Endothelial cell of umbilical vein (primary cell): ENCODE results near the gene ANKRD33B. TPM values are rescaled to one million over a fixed set of nuclear protein-coding genes. Genes with fewer than 3 reads are reported as not detected.

Experiments used
- BruUV-seq: library from RNA; stranded (reverse); fragments of 400-500 nt; replicated peaks from 2 replicates; lab custom pipeline; 2021; lab: Mats Ljungman, UMichigan
- CTCF ChIA-PET: fragments of 300-600, 350-600 bp; sonication (Branson Sonifier 250); formaldehyde crosslinking; loops from one replicate; lab custom pipeline; 2021; ENCODE audit warnings: antibody characterized with exemption, inconsistent platforms; lab: Charles Lee
- POLR2A ChIA-PET: fragments of 300-600, 350-600 bp; sonication (Branson Sonifier 250); formaldehyde crosslinking; loops from one replicate; lab custom pipeline; 2021; ENCODE audit warnings: antibody characterized with exemption, inconsistent platforms; lab: Charles Lee
- DNase-seq: peaks from one replicate; pipeline ENCODE4 v3.0.0-alpha.2; 2011; ENCODE audit warnings: low read depth, low spot score
- FAIRE-seq: peaks from 2 replicates; lab custom pipeline; 2011; peaks lifted over from hg19 to GRCh38; lab: Jason Lieb, UNC
- H2AFZ ChIP-seq: 2 replicates; pipeline ENCODE4 v1.6.0; 2012; ENCODE audit warnings: low read depth, low read length, control low read depth, inconsistent platforms
- H3K27ac ChIP-seq: 2 replicates; pipeline ENCODE4 v1.5.1; 2011; ENCODE audit warnings: low read depth, mild to moderate bottlenecking, control low read depth, low read length, moderate library complexity; ENCODE audit not compliant: insufficient read depth
- H3K27me3 ChIP-seq, 2 experiments: 2 replicates each; pipeline versions ENCODE4 v1.6.0 to v1.6.1; 2011; ENCODE audit warnings: low read length in 2 of 2, mixed read lengths in 1 of 2; ENCODE audit not compliant: control insufficient read depth in 2 of 2, insufficient read depth in 2 of 2
- H3K36me3 ChIP-seq, 2 experiments: 2 replicates in 1 of 2; 3 replicates in 1 of 2; pipeline ENCODE4 v1.5.1; 2011; ENCODE audit warnings: low read length in 2 of 2, mild to moderate bottlenecking in 1 of 2, moderate library complexity in 1 of 2; ENCODE audit not compliant: control insufficient read depth in 2 of 2, insufficient read depth in 2 of 2; ENCODE audit errors: extremely low read depth in 1 of 2
- H3K4me1 ChIP-seq: 3 replicates; pipeline ENCODE4 v1.5.1; 2011; ENCODE audit warnings: mild to moderate bottlenecking, low read length; ENCODE audit not compliant: control insufficient read depth, insufficient read depth; ENCODE audit errors: extremely low read depth
- H3K4me2 ChIP-seq: 2 replicates; pipeline ENCODE4 v1.6.1; 2011; ENCODE audit warnings: low read length, control low read depth, mixed read lengths; ENCODE audit not compliant: insufficient read depth
- H3K4me3 ChIP-seq, 3 experiments: fragments of 200-600 bp in 1 of 3; sonication (generic), shearing (Covaris generic) in 1 of 3; replicated peaks in 1 of 3; 2 replicates each; pipeline ENCODE4 v1.5.1; 2011 to 2016; ENCODE audit warnings: control low read depth in 3 of 3, low read length in 3 of 3, mild to moderate bottlenecking in 2 of 3, inconsistent platforms in 1 of 3, low read depth in 1 of 3, moderate library complexity in 1 of 3; ENCODE audit not compliant: insufficient read depth in 1 of 3
- H3K79me2 ChIP-seq: 2 replicates; pipeline ENCODE4 v1.6.0; 2012; ENCODE audit warnings: low read length, inconsistent platforms; ENCODE audit not compliant: control insufficient read depth, insufficient read depth
- H3K9ac ChIP-seq: replicated peaks from 2 replicates; pipeline ENCODE3; 2011; ENCODE audit warnings: low read length, control low read depth; ENCODE audit not compliant: insufficient read depth; ENCODE audit errors: extremely low read depth
- H3K9me1 ChIP-seq: replicated peaks from 3 replicates; pipeline ENCODE4 v1.6.0; 2011; ENCODE audit warnings: mild to moderate bottlenecking, low read length; ENCODE audit not compliant: control insufficient read depth, insufficient read depth; ENCODE audit errors: extremely low read depth
- H3K9me3 ChIP-seq: replicated peaks from 2 replicates; pipeline ENCODE4 v1.5.1; 2012; ENCODE audit warnings: low read length, inconsistent platforms; ENCODE audit not compliant: control insufficient read depth, insufficient read depth
- H4K20me1 ChIP-seq: replicated peaks from 2 replicates; pipeline ENCODE3; 2011; ENCODE audit warnings: mild to moderate bottlenecking, low read length; ENCODE audit not compliant: control insufficient read depth, insufficient read depth; ENCODE audit errors: extremely low read depth
- EZH2 ChIP-seq: IDR thresholded peaks from 2 replicates; pipeline ENCODE4 v1.6.1; 2012; ENCODE audit warnings: borderline replicate concordance, low read depth, mild to moderate bottlenecking, moderate library complexity, low read length, inconsistent platforms; ENCODE audit not compliant: severe bottlenecking
- FOS ChIP-seq: IDR thresholded peaks from 2 replicates; pipeline ENCODE4 v1.6.1; 2011; ENCODE audit warnings: mild to moderate bottlenecking, low read length, moderate library complexity, borderline replicate concordance; ENCODE audit not compliant: insufficient read depth
- GATA2 ChIP-seq: IDR thresholded peaks from 2 replicates; pipeline ENCODE4 v1.7.0; 2011; ENCODE audit warnings: low read depth, mild to moderate bottlenecking, moderate library complexity, mixed read lengths, low read length; ENCODE audit not compliant: insufficient read length, insufficient read depth
- JUN ChIP-seq: IDR thresholded peaks from 2 replicates; pipeline ENCODE4 v1.6.1; 2011; ENCODE audit warnings: borderline replicate concordance, low read depth; ENCODE audit not compliant: insufficient read length, insufficient read depth
- MYC ChIP-seq: IDR thresholded peaks from one replicate; pipeline ENCODE4 v1.6.1; 2011; ENCODE audit warnings: mild to moderate bottlenecking, low read depth, low read length
- POLR2A ChIP-seq: IDR thresholded peaks from 2 replicates; pipeline ENCODE4 v1.6.1; 2012; ENCODE audit warnings: low read depth, mild to moderate bottlenecking, control low read depth, low read length
- POLR2AphosphoS5 ChIP-seq: IDR thresholded peaks from 2 replicates; pipeline ENCODE4 v1.6.1; 2012; ENCODE audit warnings: low read depth, mild to moderate bottlenecking, control low read depth, low read length, moderate library complexity; ENCODE audit not compliant: insufficient read depth
- dilution Hi-C: fragments of 300-500 bp; cut with MboI; formaldehyde crosslinking; loops from one replicate; pipeline ENCODE4 v1.15.0; 2019; ENCODE audit warnings: low sequenced_read_pairs; ENCODE audit not compliant: extremely low pct_ligation_motif_present
- intact Hi-C: fragments of 100-400 bp; cut with micrococcal nuclease; formaldehyde crosslinking; loops from one replicate; pipeline ENCODE4 v1.10.0; 2022
- polyA plus RNA-seq, 4 experiments: library from polyadenylated mRNA; depleted of rRNA in 3 of 4; stranded (reverse) in 3 of 4; unstranded in 1 of 4; fragments of >200 nt; gene quantifications; 2 replicates each; pipeline versions ENCODE4 v1.2.1 to v1.2.3, GENCODE V29; 2011 to 2012; ENCODE audit warnings: missing spikeins in 1 of 4
- total RNA-seq: library from RNA; stranded (reverse); gene quantifications from 2 replicates; pipeline ENCODE4 v1.2.3, GENCODE V29; 2021
- TF ChIP-seq, protein P1 (sequence below), 2 donors: IDR thresholded peaks; 1 replicate in 1 of 2; 2 replicates in 1 of 2; pipeline ENCODE4 v1.5.1; 2011; ENCODE audit warnings: low read length in 2 of 2, mild to moderate bottlenecking in 2 of 2, moderate library complexity in 2 of 2, control low read depth in 1 of 2, inconsistent platforms in 1 of 2, low read depth in 1 of 2; ENCODE audit not compliant: insufficient read depth in 1 of 2; ENCODE audit errors: extremely low read depth in 1 of 2
- TF ChIP-seq, protein P2 (sequence below): IDR thresholded peaks from 2 replicates; pipeline ENCODE4 v1.6.1; 2011; ENCODE audit not compliant: insufficient read depth, insufficient read length

Gene ANKRD33B
- total and polyA plus RNA-seq, 2 donors (not counting 3 experiments of a cell fraction or from before 2014, with no cell fraction given), result 2.4 to 5.4 TPM

DNA sequence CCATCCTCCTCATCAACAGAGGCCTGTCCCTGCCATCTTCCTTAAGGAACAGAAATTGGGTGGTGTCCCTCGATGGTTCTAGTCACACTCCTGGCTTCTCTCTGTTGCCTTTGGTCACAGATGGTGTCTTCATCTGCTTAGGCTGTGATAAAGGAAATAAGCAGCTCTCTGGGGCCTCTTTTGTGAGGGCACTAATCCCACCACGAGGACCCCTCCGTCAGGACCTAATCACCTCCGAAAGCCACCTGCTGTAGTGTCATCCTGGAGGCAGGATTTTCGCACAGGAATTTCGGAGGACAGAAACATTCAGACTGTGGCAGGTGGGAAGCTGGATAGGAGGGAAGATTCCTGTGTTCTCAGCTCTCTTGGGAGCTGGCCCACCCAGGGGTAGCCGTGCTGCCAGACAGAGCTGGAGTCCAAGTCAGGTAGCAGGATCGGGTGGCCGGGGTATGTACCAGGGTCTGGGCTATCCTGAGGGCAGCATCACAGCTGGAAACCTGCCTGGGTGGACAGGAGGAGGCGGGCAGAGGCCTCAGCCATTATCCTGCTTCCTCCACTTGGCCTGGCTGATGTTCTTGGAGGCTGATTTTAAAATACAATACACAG, 59.5 kb downstream of the ANKRD33B start:
- H3K4me3 ChIP-seq, result no peak overlapping the region
- H3K9me3 ChIP-seq, result no peaks in the 10 kb centered on the region
- TF ChIP-seq JUN, result no peak
- intact Hi-C loops, result no loop called here
- ChIA-PET CTCF (interaction anchor here (2.1 kb wide), 1 partner anchor 171 kb away, joined by 6 read pairs; no protein-coding TSS in a partner anchor), POLR2A (no interaction called here)
- no peak for FAIRE-seq
- H3K9ac ChIP-seq, result no peak overlapping the region
- peaks cover 10% of the 10 kb centered on the region for H3K4me1 ChIP-seq
- H3K9me1 ChIP-seq, result no peaks in the 10 kb centered on the region
- no peak for DNase-seq
- no peak overlapping the region for H2AFZ ChIP-seq
- BruUV-seq, result no TSS peak
- no peak overlapping the region for H3K27ac ChIP-seq
- no peak overlapping the region for H3K4me2 ChIP-seq
- H3K36me3 ChIP-seq, result no peaks in the 10 kb centered on the region
- no peaks in the 10 kb centered on the region for H4K20me1 ChIP-seq
- H3K27me3 ChIP-seq, result no peaks in the 10 kb centered on the region
- H3K79me2 ChIP-seq, result no peaks in the 10 kb centered on the region
- dilution Hi-C loops, result loop anchor here (10.0 kb wide), 1 partner anchor 169 kb away; no protein-coding TSS in a partner anchor

DNA sequence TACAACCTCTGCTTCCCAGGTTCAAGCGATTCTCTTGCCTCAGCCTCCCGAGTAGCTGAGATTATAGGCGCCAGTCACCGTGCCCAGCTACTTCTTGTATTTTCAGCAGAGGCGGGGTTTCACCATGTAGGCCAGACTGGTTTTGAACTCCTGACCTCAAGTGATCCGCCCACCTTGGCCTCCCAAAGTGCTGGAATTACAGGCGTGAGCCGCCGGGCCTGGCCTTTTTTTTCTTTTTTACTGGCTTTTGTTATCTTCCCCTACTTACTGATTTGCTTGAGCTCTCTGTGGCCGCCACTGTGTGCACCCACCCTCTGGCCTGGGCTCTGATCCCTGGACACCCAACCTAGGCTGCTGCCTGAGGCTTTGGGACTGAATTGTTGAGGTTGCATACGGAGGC, 60.3 kb downstream of the ANKRD33B start:
- no peak overlapping the region for H3K4me3 ChIP-seq
- H3K9me1 ChIP-seq, result no peaks in the 10 kb centered on the region
- H3K9me3 ChIP-seq, result no peaks in the 10 kb centered on the region
- TF ChIP-seq MYC (no peak), POLR2AphosphoS5 (no peak), JUN (no peak), GATA2 (no peak), POLR2A (no peak), EZH2 (no peak), FOS (no peak)
- TF ChIP-seq, protein P1, sequence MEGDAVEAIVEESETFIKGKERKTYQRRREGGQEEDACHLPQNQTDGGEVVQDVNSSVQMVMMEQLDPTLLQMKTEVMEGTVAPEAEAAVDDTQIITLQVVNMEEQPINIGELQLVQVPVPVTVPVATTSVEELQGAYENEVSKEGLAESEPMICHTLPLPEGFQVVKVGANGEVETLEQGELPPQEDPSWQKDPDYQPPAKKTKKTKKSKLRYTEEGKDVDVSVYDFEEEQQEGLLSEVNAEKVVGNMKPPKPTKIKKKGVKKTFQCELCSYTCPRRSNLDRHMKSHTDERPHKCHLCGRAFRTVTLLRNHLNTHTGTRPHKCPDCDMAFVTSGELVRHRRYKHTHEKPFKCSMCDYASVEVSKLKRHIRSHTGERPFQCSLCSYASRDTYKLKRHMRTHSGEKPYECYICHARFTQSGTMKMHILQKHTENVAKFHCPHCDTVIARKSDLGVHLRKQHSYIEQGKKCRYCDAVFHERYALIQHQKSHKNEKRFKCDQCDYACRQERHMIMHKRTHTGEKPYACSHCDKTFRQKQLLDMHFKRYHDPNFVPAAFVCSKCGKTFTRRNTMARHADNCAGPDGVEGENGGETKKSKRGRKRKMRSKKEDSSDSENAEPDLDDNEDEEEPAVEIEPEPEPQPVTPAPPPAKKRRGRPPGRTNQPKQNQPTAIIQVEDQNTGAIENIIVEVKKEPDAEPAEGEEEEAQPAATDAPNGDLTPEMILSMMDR (IDR thresholded peaks at IDR 0.05; ENCODE audit: extremely low read depth in 1 of 2, insufficient read depth in 1 of 2, low read depth in 1 of 2, low read length in 2 of 2), result no peak
- TF ChIP-seq, protein P2, sequence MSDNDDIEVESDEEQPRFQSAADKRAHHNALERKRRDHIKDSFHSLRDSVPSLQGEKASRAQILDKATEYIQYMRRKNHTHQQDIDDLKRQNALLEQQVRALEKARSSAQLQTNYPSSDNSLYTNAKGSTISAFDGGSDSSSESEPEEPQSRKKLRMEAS, result no peak
- CTCF ChIA-PET, result interaction anchor here (0.9 kb wide), 1 partner anchor 172 kb away, joined by 3 read pairs; no protein-coding TSS in a partner anchor
- no peak overlapping the region for H2AFZ ChIP-seq
- H3K4me2 ChIP-seq, result no peak overlapping the region
- POLR2A ChIA-PET, result no interaction called here
- no peaks in the 10 kb centered on the region for H3K79me2 ChIP-seq
- FAIRE-seq, result no peak
- dilution Hi-C loops (loop anchor here (10.0 kb wide), 1 partner anchor 169 kb away; no protein-coding TSS in a partner anchor), intact Hi-C loops (no loop called here)
- no peak overlapping the region for H3K27ac ChIP-seq
- BruUV-seq, result no TSS peak
- H3K36me3 ChIP-seq, result no peaks in the 10 kb centered on the region
- H3K4me1 ChIP-seq, result peaks cover 10% of the 10 kb centered on the region
- DNase-seq, result no peak
- H3K9ac ChIP-seq, result no peak overlapping the region
- no peaks in the 10 kb centered on the region for H4K20me1 ChIP-seq
- no peaks in the 10 kb centered on the region for H3K27me3 ChIP-seq
